Measurements from ENCODE around the gene PDZD7.

- TF ChIP-seq CTCF (IDR thresholded peaks at IDR 0.05) (no peak), POLR2A (IDR thresholded peaks at IDR 0.05) (no peak), POLR2AphosphoS5 (IDR thresholded peaks at IDR 0.05) (no peak), EP300 (IDR thresholded peaks at IDR 0.05) (no peak)
Observed at GRCh38 chr10:101000127-101000914, 30.6 kb downstream of the PDZD7 start.

All from stomach (tissue), 4 donors.